ENCODE measurements around the gene PRDM1. TPM values are rescaled to one million over a fixed set of nuclear protein-coding genes. Genes with fewer than 3 reads are reported as not detected.

The PRDM1 gene
- total and polyA plus RNA-seq, 11 donors: 0.36 to 10.8 (median 1.7) TPM

DNA sequence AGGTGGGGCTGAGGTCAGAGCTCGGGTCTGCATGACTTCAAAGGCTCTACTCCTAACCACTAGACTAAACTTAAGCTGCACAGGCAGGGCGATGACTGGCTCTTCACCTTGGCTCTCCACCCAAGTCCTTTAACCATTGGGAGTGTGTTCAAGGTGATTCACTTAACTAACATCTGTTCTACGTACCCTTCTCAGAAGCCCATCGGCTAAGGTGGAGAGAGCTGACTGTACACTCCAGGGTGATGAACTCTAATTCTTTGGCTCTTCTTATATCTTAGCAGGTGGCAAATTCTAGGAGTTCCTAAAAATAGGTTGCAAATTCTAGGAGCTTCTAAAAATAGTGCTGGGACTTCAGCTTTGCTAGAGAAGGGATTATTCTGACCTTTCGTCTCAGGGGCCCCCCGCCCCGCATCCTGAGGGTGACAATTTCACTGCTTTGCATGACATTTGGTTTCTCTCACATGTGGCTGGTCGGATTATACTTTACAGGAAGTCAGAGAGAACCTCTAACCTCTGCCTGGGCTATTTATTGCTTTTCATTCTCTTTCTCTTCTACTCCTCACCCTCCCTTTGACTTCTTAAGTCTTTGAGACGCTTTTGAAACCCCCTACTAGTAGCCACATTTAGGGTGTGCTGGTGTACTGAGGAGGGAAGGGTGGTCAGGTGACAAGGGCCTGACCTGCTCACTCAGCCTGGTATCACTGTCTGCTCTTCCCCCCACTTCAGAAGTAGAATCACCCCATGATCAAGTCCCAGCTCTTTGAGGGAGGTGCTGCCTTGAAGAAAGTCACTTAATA lies 55.5 kb downstream of the PRDM1 start:
- intact Hi-C loops (cut with DNase I): no loop called here
- Histone ChIP-seq H3K27me3 (peaks cover 0 to 7% (median 0%) of the 10 kb centered on the region in 9 donors), H3K9me3 (no peaks in the 10 kb centered on the region), H3K4me3 (no peak overlapping the region), H3K36me3 (no peaks in the 10 kb centered on the region), H3K27ac (peak overlapping the region in 1 of 12 donors; percentile 34), H3K4me1 (peaks cover 0 to 25% (median 0%) of the 10 kb centered on the region in 12 donors)
- TF ChIP-seq, protein P1, sequence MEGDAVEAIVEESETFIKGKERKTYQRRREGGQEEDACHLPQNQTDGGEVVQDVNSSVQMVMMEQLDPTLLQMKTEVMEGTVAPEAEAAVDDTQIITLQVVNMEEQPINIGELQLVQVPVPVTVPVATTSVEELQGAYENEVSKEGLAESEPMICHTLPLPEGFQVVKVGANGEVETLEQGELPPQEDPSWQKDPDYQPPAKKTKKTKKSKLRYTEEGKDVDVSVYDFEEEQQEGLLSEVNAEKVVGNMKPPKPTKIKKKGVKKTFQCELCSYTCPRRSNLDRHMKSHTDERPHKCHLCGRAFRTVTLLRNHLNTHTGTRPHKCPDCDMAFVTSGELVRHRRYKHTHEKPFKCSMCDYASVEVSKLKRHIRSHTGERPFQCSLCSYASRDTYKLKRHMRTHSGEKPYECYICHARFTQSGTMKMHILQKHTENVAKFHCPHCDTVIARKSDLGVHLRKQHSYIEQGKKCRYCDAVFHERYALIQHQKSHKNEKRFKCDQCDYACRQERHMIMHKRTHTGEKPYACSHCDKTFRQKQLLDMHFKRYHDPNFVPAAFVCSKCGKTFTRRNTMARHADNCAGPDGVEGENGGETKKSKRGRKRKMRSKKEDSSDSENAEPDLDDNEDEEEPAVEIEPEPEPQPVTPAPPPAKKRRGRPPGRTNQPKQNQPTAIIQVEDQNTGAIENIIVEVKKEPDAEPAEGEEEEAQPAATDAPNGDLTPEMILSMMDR (IDR thresholded peaks at IDR 0.05): no peak
- TF ChIP-seq POLR2A (IDR thresholded peaks at IDR 0.05): no peak
- ATAC-seq (no peak), DNase-seq (no peak)
- WGBS, 4 donors: 59 to 75% (median 63%) methylated on average over 9 of the region's 9 CpGs

DNA sequence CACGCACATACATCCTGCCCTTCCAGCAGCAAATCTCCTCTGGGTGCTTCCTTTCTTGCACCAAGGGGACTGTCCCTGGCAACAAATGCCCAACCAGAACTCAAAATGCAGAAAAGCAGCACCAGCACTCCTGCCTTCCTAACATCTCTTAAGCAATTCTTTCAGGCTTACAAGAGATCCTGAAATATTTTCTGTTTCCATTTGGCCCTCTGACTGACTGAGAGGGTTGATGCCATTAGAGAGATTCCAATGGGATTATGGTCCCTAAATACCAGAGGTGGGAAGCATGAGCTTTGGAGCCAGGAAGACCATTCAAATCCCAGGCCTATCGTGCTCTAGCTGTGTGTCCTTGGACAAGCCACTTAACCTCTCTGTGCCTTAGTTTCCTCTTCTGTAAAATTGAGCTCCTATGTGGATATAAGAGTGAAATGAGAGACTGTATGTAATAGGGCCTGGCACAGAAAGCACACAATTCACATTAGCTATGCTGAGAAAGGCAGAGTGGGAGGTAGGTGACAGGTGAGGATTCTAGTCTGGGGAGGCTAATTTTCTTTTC lies 56.8 kb downstream of the PRDM1 start:
- peaks cover 0 to 7% (median 0%) of the 10 kb centered on the region in 9 donors for H3K27me3 ChIP-seq
- WGBS, 4 donors: 78 to 88% (median 80%) methylated on average over 2 of the region's 2 CpGs
- H3K4me3 ChIP-seq: no peak overlapping the region
- no peaks in the 10 kb centered on the region for H3K9me3 ChIP-seq
- no peaks in the 10 kb centered on the region for H3K36me3 ChIP-seq
- TF ChIP-seq POLR2A (IDR thresholded peaks at IDR 0.05): no peak
- intact Hi-C loops (cut with DNase I): no loop called here
- no peak for ATAC-seq
- peaks cover 0 to 25% (median 0%) of the 10 kb centered on the region in 12 donors for H3K4me1 ChIP-seq
- H3K27ac ChIP-seq: peak overlapping the region in 1 of 12 donors; percentile 34
- DNase-seq: no peak

DNA sequence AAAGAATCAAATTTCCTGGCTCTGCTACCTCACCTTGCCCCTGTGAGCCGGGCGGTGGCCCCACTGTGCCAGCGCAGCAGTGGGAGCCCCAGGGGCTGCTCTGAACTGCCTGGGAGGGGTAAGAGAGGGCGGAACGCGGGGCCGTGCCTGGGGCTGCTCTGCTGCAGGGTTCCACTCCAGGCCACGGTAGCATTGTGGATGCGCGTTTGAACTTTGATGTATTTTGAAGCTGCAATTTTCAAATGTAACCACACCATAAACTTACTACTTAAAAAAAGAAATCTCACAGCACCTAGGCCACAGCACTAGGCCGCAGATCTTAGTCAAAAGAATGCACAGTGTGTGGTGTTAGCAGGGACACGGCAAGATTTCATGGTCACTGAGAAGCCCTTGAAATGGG lies 57.5 kb downstream of the PRDM1 start:
- H3K4me1 ChIP-seq: peaks cover 0 to 25% (median 0%) of the 10 kb centered on the region in 12 donors
- H3K27me3 ChIP-seq: peaks cover 0 to 7% (median 0%) of the 10 kb centered on the region in 9 donors
- ATAC-seq (no peak), DNase-seq (no peak)
- no peaks in the 10 kb centered on the region for H3K36me3 ChIP-seq
- H3K27ac ChIP-seq: no peak overlapping the region
- TF ChIP-seq, protein P1 (IDR thresholded peaks at IDR 0.05): no peak
- TF ChIP-seq POLR2A (IDR thresholded peaks at IDR 0.05): no peak
- no peaks in the 10 kb centered on the region for H3K9me3 ChIP-seq
- H3K4me3 ChIP-seq: no peak overlapping the region
- WGBS, 4 donors: 76 to 92% (median 91%) methylated on average over 11 to 12 of the region's 12 CpGs
- intact Hi-C loops (cut with DNase I): no loop called here

DNA sequence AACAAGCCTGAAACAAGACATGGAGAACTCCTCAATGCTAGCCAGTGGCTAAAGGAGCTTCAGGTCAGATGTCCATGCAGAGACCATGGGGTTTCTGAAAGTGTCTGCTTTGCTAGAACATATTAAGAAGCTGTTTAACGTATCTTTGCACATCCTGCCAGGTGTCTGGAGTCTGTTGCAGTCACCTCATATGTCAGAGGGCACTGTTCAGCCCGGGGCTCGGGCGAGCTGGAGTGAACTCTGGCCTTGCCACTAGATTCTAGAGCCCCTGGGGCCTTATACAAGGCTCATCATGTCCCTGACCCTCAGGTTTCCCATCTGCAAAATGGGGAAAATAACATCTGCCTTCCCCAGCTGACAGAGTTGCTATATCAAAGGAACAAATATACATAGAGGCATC lies 59.0 kb downstream of the PRDM1 start:
- peaks cover 0 to 25% (median 0%) of the 10 kb centered on the region in 12 donors for H3K4me1 ChIP-seq
- no peaks in the 10 kb centered on the region for H3K36me3 ChIP-seq
- no peaks in the 10 kb centered on the region for H3K9me3 ChIP-seq
- intact Hi-C loops (cut with DNase I): no loop called here
- WGBS, 4 donors: 44 to 88% (median 61%) methylated on average over 1 to 4 of the region's 4 CpGs
- DNase-seq (no peak), ATAC-seq (no peak)
- no peak for TF ChIP-seq POLR2A (IDR thresholded peaks at IDR 0.05)
- TF ChIP-seq, protein P1 (IDR thresholded peaks at IDR 0.05): no peak
- peaks cover 0 to 7% (median 0%) of the 10 kb centered on the region in 9 donors for H3K27me3 ChIP-seq
- no peak overlapping the region for H3K27ac ChIP-seq
- no peak overlapping the region for H3K4me3 ChIP-seq

Data from heart left ventricle (tissue), 16 donors.